ENCODE measurements around the gene HSH2D.
A peak's percentile ranks its signal among the peaks of the same experiment; 100 is the strongest.

Gene HSH2D

DNA sequence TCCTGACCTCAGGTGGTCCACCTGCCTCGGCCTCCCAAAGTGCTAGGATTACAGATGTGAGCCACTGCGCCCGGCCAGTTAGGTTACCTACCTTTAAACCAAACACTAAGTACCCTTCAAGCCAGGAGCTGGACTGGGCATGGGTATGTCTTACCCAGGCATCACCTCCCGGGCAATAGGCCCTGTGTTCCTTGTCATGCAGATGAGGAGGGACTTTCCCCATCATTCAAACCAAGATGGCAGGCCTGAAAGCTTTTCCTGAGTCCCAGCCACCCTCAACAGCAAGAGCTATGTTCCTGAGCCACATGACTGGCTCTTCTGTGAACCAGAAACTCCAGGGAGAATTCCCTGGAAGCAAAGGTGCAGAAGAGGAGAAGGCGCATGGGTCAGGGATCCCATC lies 22.3 kb upstream of the HSH2D start:
- DNase-seq: no peak

DNA sequence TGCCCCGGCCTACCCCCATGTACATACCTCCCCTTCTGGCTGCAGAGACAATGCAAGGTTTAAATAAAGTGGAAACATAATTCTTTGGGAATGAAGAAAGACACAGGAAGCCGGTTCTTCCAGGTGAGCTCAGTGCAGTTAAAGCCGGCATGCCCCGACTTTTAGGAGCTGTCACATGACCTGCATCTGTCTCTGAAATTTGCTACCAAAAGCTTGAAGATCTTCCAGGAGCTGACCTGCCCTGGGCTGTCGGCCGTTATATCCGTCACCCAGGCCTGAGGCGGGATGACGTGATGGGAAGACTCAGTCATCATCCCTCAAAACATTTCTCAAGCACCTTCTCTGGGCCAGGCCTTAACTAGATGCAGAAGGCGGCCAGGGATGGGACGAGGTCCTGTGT lies 21.5 kb upstream of the HSH2D start:
- no peak for DNase-seq

DNA sequence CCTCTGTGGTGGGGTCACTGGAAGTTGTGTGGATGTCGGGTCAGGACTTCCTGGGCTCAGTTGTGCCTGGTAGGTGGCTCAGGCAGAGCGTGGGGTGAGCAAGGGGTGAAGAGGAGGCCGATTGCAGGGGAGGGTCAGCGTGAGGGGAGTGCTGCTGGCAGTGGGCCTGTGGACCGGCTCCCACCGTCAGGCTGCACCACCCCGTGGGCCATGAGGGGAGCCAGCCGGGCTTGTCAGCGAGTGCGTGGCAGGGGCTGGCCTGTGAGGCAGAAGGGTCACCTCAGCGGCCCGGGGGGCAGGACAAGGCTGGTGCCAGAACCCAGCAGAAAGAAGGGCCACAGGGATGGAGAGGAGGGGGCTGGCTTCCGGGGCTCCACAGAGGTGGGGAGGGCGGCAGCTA lies 18.5 kb upstream of the HSH2D start:
- no peak for DNase-seq

DNA sequence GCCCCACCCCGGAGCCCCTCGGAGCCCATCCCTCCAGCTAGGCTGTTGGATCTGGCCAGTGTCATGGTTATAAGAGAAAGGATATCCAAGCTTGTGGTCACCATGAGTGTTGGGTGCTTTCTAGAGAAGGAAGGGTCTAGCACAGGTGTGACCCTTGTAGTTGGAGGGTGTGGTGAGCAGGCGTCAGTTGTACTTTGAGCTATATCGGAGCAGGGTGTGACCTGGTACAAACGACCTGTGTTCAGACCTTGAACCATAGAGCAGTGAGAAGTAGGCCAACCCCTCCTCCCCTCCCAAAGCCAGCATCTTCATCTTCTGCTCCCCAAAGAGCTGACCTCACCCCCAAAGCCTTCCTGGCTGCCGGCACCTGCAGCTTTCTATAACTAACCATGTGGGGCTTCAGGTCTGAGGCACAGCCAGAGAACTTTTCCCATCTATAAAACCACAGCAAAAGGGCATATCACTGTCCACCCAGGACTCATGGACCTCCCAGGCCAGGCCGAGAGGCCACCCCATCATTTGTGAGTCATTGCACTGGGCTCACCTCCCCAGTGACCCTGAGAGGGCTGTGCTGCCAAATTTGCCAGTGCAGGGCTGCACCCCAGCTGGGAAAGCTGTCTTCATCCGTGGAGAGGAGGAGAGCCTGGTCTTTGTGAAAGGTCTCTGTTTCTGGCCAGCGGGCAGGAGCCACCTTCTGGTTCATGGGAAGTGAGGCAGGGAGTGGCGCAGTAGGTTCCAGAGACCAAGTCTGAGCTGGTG lies 17.6 kb upstream of the HSH2D start:
- DNase-seq: no peak

DNA sequence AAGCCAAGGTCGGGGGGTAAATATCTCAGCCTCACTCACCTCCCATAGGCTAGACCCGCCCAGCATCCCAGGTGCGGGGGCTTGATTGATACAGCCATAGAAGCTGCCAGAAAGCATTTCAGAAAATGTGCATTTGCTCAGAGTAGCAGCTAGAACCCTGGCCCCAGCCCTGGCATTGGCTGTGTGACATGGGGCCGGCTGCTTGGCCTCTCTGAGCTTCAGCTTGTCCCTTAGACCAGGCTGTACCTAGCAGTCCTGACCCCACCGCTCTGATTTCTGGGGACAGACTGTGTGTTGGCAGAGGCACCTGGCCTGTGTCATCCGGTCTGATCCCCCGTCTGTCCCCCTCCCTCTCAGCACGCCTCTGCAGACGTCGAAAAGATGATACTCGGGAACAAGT lies 16.4 kb upstream of the HSH2D start:
- DNase-seq: no peak

DNA sequence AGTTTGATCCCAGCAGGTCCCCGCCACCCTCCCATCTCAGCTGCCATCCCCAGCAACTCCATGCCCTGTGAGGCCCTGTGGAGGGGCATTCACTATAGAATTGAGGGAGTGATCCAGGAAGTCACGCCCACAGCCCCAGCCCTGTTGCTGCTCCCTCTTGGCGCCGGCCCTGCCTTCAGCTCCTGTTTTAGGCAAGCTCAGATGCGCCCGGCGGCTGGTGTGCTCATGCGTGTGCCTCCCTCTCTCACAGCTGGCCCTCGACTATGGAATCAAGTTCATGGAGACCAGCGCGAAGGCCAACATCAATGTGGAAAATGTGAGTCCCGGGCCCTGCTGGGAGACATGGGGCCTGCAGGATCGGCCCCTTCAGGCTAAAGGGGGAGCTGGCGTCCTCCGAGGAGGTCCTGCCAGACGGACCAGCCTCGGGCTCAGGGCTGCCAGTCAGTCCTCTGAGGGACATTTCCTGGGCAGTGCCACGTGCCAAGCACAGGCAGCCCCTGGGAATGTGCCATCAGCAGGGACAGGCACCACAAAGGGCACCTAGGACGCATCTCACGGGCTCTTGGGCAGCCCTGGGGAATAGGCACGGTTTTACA lies 15.6 kb upstream of the HSH2D start:
- DNase-seq: no peak

DNA sequence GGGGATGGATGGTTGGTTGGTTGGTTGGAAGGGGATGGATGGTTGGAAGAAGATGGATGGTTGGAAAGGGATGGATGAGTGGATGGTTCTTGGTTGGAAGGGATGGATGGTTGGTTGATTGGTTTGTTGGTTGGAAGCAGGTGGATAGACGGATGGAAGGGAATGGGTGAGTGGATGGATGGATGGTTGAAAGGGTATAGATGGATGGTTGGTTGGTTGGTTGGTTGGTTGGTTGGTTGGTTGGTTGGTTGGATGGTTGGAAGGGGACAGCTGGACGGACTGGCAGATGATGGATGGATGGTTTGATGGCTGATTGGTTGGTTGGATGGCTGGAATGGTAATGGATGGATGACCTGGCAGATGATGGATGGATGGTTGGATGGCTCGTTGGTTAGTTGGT lies 11.8 kb upstream of the HSH2D start:
- no peak for DNase-seq

DNA sequence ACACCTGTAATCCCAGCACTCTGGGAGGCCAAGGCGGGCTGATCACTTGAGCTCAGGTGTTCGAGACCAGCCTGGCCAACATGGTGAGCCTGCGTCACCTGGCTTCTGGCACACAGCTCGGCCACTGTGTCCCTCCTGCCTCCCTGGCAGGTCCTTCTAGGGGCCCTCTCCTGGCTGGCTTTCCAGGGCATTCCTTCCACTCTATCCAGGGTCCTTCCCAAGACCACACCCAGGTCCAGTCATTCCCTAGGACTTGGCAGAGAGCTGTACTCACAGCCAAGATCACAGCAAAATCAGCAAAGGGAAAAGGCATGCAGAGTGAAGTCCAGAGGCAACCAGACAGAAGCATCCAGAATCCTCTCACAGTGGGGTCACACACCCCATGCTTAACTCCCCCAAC lies 9.7 kb upstream of the HSH2D start:
- no peak for DNase-seq

DNA sequence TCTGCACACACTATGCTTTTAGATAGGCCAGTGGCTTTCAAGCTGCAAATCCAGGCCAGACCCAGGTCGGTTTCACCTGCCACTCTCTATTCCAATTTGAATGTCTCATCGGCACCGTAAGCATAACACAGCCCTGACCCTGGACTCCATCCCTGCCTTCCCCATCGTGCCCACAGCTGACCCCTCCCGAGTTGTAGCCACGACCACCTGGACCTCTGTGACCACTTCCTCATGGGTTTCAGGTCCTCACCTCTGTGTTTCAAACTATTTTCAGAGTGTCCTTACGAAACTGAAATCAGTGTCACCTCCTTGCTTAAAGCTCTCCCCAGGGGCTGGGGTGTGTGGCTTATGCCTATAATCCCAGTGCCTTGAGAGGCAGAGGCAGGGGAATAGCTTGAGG lies 9.0 kb upstream of the HSH2D start:
- no peak for DNase-seq

DNA sequence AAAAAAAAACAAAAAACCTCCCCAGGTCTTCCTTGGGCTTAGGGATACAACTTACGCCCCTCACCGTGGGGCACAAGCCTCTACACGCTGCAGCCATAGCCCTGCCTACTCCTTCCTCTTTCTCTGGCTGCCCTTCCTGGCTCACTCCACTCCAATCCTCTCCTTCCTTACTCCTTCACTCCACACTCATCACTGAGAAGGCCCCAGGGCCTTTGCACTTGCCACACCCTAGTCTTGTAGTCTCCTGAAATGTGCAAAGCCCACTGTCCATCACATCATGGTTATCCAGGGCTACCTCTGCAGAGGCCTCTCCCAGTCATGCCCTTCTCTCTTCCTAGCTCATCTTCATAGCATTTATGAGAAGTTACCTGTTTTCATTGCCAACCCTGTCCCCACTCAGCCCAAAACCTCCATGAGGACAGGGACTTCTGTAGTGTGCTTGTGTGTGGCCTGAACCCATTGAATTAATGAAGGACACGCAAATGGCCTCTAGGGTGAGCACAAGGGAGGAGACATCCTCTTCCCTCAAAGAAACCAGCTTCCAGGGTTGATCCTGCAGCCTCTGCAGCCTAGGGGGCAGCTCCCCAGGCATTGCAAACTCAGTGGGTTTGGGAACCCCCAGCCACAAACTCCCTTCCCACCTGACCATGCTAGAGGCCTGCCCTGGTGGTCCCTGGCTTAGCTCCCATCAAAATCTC lies 7.9 kb upstream of the HSH2D start:
- no peak for DNase-seq

DNA sequence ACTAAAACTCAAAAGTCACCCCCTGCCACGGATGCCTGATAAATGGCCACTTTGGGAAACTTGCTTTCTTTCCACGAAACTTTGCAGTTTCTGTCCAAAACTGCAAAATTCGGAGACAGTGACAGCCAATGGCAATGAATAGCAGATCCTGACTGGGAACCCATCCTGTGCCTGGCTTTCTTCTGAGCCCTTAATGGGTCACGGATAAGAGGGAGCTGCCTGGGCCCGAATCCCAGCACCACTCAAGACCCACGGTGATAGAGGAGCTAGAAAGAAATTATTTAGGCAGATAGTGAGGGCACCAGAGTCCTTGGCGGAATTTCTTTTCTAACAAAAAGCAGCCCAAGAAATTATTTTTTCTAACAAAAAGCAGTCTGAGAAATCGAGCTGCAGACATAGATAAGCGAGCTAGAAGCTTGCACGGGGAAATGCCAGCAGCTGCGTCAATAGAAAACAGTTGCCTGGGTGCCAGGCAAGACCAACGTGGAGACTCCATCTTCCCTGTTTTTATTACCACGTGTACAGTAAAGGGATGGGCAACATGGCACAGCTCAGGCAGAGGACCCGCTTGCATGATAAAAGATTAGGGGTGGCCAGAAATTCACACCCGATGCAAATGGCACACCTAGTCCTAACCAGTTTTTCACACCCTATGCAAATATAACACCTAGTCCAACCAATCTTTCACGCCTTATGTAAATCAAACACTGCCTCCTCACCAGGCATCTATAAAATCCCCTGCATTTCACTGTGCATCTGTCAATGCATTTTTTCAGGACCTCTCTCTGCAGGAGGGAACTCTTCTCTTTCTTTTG lies 7.1 kb upstream of the HSH2D start:
- no peak for DNase-seq

DNA sequence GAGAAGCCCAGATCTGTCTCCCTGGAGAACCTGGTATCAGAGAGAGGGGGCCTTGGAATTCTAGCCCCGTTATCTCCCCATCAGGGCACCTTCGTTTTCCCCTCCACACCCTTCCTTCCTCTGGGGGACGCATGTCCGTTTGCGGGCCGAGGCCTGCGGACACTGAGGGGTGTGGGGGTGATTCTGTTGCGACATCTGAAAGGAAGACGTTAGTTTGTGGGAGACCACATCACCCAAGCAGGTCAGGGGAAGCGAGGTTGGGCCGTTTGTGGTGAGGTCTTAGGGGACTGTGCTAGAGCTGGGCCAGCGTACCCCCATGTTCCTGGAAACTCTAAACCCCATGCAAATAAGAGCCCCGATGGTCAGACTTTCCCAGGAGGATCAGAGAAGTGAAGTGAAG lies 3.7 kb upstream of the HSH2D start:
- DNase-seq: no peak

DNA sequence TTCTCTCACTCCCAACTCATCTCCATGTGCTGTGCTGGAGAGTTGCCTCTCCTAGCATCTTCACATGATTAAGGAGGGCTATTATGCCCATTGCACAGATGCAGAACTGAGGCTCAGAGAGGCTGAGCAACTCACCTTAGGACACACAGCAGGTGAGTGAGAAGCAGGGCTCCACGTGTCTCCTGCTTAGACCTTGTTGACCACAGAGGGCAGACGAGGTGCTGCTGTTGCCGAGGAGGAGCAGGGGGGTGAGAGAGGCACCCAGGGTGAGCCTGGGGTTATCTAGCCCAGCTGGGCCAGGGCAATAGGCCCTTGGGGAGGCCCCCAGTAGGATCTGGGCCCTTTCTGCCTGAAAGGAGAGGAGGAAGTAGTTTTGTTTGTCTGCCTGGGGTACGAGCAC lies 2.4 kb upstream of the HSH2D start:
- DNase-seq: peak; percentile 38 to 77

DNA sequence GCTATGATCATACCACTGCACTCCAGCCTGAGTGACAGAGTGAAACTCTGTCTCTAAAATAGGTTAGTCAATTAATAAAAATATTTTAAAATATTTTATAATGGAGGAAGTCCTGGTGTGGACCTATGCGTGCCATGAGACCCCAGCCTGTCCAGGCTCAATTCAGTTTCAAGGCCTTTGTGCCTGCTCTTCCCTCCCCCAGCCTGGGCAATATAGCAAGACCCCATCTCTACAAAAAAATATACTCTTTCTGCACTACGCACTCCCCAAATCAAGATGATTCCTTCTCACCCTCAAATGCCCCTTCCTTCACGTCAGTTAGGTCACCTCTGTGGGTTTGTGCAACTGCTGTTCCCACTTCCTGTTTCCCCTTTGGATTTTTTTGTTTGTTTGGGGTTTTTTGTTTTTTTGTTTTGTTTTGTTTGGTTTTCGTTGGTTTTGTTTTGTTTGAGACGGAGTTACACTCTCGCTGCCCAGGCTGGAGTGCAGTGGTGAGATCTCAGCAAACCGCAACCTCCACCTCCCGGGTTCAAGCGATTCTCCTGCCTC lies 1.4 kb upstream of the HSH2D start:
- DNase-seq: no peak

DNA sequence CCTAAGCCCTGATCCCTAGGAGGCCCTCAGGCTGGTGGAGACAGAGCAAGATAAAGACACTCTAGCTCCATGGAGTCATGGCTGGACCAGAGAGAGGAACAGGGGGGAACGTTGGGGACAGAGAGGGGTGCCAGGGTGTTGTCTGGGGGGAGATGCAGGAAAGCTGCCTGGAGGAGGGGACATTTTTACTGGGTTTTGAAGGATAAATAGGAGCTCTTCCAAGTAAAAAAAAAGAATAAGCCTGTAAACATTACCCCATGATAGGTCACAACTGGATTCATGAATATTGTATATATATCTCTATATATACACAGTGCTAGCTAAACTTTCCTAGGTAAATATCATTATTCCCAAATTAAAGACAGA lies 714 bp downstream of the HSH2D start:
- no peak for DNase-seq

DNA sequence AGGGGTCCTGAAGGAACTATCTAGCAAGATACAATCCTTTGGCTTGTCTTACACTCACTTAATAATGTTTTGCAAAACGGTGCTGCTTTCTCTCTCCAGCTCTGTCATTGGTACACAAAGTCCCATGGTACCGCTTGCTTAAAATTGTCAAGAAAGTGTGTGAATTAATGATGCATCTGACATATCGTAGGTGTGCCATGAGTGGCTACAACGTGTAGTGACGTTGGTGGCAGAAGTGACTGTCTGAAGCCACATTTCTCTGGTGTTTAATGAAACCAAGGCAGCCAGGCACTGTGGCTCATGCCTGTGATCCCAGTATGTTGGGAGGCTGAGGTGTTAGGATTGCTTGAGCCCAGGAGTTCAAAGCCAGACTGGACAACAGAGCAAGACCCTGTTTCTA lies 2.6 kb downstream of the HSH2D start:
- no peak for DNase-seq

DNA sequence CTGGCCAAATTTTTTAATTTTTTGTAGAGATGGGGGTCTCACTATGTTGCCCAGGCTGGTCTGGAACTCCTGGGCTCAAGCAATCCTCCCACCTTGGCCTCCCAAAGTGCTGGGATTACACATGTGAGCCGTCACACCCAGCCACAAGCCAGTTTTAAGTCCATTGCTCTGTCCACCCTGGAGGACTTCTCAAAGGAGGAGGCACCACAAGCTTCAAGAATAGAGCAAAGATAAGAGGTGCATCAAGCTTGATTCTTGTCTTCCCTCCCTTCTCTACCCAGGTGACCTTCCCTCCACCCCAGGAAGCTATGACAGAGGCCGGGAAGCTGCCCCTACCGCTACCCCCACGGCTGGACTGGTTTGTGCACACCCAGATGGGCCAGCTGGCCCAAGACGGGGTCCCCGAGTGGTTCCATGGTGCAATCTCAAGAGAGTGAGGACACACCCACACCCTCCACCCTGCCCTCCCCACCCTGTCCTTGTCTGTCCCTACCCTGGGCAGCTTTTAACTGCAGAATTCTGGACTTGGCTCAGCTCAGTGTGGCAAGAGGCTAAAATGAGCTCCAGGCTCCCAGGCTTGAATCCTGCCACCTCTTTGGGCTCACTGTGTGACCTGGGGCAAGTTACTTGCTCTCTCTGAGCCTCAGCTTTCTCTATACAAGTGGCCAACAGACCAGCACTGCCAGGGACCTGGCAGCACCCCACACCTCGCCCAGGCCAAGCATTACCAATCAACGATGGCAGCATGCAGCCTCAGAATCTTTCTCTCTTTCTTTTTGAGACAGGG lies 5.2 kb downstream of the HSH2D start:
- no peak for DNase-seq

DNA sequence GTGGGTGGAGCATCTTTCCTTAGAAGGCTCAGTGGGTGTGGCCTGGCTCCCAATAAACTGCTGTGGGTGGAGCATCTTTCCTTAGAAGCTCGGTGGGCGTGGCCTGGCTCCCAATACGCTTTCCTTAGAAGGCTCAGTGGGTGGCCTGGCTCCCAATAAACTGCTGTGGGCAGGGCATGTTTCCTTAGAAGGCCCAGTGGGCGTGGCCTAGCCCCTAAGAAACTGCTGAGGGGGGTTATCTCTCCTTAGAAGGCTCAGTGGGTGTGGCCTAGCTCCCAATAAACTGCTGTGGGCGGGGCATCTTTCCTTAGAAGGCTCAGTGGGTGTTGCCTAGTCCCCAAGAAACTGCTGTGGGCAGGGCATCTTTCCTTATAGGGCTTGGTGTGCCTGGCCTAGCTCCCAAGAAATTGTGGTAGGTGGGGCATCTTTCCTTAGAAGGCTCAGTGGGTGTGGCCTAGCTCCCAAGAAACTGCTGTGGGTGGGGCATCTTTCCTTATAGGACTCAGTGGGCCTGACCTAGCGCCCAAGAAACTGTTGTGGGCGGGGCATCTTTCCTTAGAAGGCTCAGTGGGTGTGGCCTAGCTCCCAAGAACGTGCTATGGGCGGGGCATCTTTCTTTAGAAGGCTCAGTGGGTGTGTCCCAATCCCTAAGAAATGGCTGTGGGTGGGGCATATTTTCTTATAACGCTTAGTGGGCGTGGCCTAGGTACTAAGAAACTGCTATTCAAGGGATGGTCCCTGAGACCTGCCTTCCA lies 10.3 kb downstream of the HSH2D start:
- DNase-seq: no peak

DNA sequence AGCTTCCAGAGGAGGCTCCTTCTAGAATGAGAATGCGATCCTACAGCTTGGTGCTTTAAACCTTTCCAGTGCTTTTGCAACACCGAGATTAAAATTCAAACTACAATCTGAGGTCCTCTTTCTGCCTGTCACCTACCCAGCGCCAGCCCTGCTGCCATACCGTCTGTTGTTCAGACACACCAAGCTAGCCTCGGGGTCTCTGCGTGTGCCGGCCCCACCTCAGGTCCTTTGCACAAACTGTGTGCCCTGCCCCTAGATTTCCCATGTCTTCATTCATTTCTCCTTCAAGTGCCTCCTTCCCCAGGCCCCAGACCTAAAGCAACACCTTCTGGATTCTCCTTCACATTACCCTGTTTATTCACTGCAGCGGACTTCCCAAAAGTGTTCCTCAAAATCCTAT lies 11.1 kb downstream of the HSH2D start:
- DNase-seq: no peak

DNA sequence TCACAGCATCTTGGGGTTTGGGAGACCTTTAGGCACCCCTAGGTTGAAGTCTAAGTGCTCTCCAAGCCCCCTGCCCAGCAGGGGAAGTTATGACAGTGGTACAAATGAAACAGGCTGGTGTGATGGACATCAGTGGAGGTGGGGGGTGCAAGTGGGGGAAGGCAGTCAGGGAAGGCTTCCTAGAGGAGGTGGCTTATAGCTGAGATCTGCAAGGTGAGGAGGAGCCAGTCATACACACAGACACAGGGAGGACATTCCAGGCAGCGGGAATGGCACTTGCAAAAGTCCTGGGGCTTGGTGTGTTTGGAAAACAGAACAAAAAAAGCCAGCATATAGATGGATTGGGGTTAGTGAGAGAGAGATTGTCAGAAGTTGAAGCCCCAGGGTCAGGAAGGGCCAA lies 11.6 kb downstream of the HSH2D start:
- DNase-seq: no peak

DNA sequence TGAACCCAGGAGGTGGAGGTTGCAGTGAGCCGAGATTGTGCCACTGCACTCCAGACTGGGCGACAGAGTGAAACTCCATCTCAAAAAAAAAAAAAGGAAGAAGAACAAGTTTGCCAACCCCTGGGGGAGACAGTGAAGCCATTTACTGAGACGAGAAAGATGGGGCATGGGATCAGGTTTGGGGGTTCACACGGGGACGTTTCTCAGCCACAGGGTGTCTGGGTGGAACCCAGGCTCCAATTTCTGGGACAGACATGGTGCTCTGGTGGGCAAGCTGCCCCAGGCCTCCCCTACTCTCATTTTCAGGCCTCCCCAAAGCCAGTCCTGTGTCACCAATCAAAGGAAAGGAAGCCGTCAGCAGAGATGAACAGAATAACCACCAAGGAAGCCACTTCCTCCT lies 13.4 kb downstream of the HSH2D start:
- no peak for DNase-seq

DNA sequence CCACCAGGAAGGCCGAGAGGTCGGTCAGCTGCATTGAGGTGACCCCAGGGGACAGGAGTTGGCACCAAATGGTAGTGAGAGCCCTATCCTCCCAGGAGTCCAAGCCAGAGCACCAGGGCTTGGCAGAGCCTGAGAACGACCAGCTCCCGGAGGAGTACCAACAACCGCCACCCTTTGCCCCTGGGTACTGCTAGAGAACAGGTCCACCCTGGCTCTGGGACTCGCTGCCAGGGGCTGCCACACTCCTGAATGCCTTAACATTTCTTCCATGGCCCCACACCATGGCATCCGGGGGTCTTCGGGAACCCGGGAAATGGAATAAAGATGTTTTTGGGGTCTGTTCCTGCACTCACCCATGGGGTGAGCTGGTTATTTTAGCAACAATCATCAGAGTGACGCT lies 14.1 kb downstream of the HSH2D start:
- no peak for DNase-seq
